ENCODE results near the gene SORT1.

GRCh38 chr1:109263597-109264378 is 133.9 kb downstream of the SORT1 start:
- TF ChIP-seq CTCF (IDR thresholded peaks at IDR 0.05): peak; percentile 66 to 99 (median 96)
- no peak for TF ChIP-seq POLR2A (IDR thresholded peaks at IDR 0.05)
